Measurements from ENCODE around the gene QTRT2. TPM values are rescaled to one million over a fixed set of nuclear protein-coding genes. Genes with fewer than 3 reads are reported as not detected.

The QTRT2 gene
- total RNA-seq, result 10 to 100 TPM; 30.0 to 33.0 TPM

- Mint-ChIP-seq H3K4me1 (peaks cover 26% of the 10 kb centered on the region), H3K4me3 (peak within 1 kb of the TSS; percentile 91), H3K27ac (peak within 1 kb of the TSS; percentile 88), H3K9me3 (no peaks in the 10 kb centered on the region), H3K36me3 (peaks cover 7% of the 10 kb centered on the region), H3K27me3 (no peaks in the 10 kb centered on the region)
- peak; percentile 89 for DNase-seq
- ATAC-seq (ENCODE audit: low read depth), result peak; percentile 96
- POLR2A ChIA-PET, result interaction anchor here (0.5 to 1.4 kb wide), 5 partner anchors 16 to 1044 kb away, joined by 3 to 5 read pairs (median 3); no protein-coding TSS in a partner anchor
Observed at GRCh38 chr3:114056130-114057010, at the start of gene QTRT2, which contains the start of gene CCDC191. Gene QTRT2 (plus strand): TSS chr3:114056737. CDS start chr3:114065258, 8,521 bp downstream. Gene CCDC191 (minus strand): TSS chr3:114056526. CDS start chr3:114056466, 60 bp downstream.

- no peak overlapping the region for H3K27ac Mint-ChIP-seq
- no peak for ATAC-seq (ENCODE audit: low read depth)
- H3K27me3 Mint-ChIP-seq, result no peaks in the 10 kb centered on the region
- DNase-seq, result no peak
- peaks cover 1% of the 10 kb centered on the region for H3K9me3 Mint-ChIP-seq
- no peak overlapping the region for H3K4me3 Mint-ChIP-seq
- no peaks in the 10 kb centered on the region for H3K4me1 Mint-ChIP-seq
- H3K36me3 Mint-ChIP-seq, result no peaks in the 10 kb centered on the region
- POLR2A ChIA-PET, result no interaction called here
Observed at GRCh38 chr3:114011059-114011797, 45.3 kb upstream of the QTRT2 start.

DNA sequence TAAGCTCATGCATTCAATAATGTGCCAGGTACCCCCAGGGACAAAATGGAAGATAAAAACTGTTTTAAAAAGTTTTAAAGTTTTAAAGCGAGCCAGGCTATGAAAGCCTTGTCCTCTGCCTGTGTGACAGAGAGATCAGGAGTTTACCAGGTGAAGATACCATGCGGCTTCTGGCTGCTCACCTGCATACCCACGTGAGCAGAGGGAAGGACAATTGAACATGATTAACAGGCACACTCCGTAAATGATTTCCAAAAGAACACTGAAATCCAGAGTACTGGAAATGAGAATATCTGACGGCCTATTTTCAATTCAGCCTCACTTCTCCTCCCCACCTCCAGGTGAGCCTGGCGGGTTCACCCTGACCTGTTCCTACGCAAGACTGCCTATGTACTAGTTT lies 42.3 kb upstream of the QTRT2 start:
- Mint-ChIP-seq H3K27ac (no peak overlapping the region), H3K36me3 (no peaks in the 10 kb centered on the region), H3K4me1 (no peaks in the 10 kb centered on the region), H3K4me3 (no peak overlapping the region), H3K27me3 (no peaks in the 10 kb centered on the region), H3K9me3 (no peaks in the 10 kb centered on the region)
- ATAC-seq (ENCODE audit: low read depth) (no peak), DNase-seq (no peak)
- POLR2A ChIA-PET, result no interaction called here

DNA sequence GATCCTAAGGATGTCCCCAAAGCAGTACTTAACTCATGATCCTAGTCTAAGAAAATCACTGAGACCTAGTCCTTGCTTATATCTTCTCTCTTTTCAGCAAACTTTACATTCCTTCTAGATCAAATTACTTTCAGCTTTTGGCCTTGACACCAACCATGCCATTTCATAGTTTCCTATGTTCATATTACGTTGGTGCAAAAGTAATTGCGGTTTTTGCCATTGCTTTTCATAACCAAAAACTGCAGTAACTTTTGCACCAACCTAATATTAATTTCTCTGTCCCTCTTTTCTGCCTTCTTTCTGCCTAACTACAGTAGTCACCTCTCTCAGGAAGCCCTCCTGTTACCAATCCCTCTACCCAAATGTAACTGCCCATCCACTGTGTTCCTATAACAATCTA lies 37.1 kb upstream of the QTRT2 start:
- no peak overlapping the region for H3K27ac Mint-ChIP-seq
- H3K9me3 Mint-ChIP-seq, result no peaks in the 10 kb centered on the region
- H3K4me1 Mint-ChIP-seq, result no peaks in the 10 kb centered on the region
- ATAC-seq (ENCODE audit: low read depth) (no peak), DNase-seq (no peak)
- H3K4me3 Mint-ChIP-seq, result no peak overlapping the region
- POLR2A ChIA-PET, result no interaction called here
- no peaks in the 10 kb centered on the region for H3K36me3 Mint-ChIP-seq
- no peaks in the 10 kb centered on the region for H3K27me3 Mint-ChIP-seq

- H3K27ac Mint-ChIP-seq, result no peak overlapping the region
- no peak overlapping the region for H3K4me3 Mint-ChIP-seq
- ATAC-seq (ENCODE audit: low read depth), result no peak
- H3K4me1 Mint-ChIP-seq, result no peaks in the 10 kb centered on the region
- peaks cover 2% of the 10 kb centered on the region for H3K27me3 Mint-ChIP-seq
- H3K36me3 Mint-ChIP-seq, result no peaks in the 10 kb centered on the region
- peaks cover 1% of the 10 kb centered on the region for H3K9me3 Mint-ChIP-seq
- POLR2A ChIA-PET, result no interaction called here
- no peak for DNase-seq
Observed at GRCh38 chr3:114020907-114021306, 35.6 kb upstream of the QTRT2 start.

DNA sequence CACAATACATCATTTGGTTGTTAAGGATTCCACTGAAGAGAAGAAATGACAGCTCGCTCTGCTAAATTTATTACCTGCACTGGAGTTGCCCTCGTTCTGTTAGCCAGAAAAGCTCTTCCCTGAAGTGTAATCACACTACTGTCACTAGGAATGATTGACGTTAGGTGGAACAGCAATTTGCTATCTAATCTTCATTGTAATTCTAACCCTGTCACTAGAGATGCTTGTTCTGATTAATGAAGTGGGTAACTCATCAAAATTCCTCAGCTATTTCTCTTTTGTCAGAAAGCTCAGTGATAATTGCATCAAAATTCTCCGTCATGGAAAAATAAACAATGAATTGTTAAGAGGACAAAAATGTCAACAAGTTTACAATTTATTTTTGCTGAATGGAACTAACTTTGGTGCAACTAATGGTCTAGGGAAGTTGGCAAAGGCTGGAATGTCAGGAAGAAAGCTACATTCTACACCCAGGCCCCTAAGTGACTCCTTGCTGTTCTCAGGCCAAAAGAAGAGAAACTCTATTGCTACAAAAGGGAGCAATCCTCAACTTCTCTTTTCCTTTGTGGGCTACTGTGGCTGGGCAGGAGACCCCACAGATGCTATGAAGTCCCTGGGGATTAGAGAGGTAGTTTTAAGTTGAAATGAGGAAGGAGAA lies 34.3 kb upstream of the QTRT2 start:
- Mint-ChIP-seq H3K36me3 (no peaks in the 10 kb centered on the region), H3K27ac (no peak overlapping the region), H3K4me1 (no peaks in the 10 kb centered on the region), H3K27me3 (peaks cover 2% of the 10 kb centered on the region), H3K9me3 (peaks cover 1% of the 10 kb centered on the region), H3K4me3 (no peak overlapping the region)
- POLR2A ChIA-PET, result no interaction called here
- DNase-seq (no peak), ATAC-seq (ENCODE audit: low read depth) (no peak)

DNA sequence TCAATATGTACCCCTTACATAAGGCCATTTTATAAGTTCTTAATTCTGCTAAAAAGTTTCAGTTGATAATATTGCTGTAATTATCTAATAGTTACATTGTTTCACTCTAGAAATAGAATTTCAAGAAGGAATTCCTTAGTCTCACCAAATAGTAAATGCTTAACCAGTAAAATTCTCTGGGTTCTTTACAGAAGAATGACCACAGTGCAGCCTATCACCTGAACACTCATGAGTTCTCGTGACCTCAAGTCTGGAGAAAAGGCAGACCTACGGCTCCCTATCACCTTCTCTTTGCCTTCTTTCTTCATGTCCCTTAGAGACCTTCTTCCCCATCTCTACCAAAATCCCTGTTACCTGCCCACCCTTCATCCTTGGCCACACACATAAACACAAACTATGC lies 31.1 kb upstream of the QTRT2 start:
- DNase-seq (no peak), ATAC-seq (ENCODE audit: low read depth) (no peak)
- no peak overlapping the region for H3K4me3 Mint-ChIP-seq
- POLR2A ChIA-PET, result no interaction called here
- no peaks in the 10 kb centered on the region for H3K36me3 Mint-ChIP-seq
- no peaks in the 10 kb centered on the region for H3K4me1 Mint-ChIP-seq
- H3K27ac Mint-ChIP-seq, result no peak overlapping the region
- H3K27me3 Mint-ChIP-seq, result peaks cover 2% of the 10 kb centered on the region
- peaks cover 1% of the 10 kb centered on the region for H3K9me3 Mint-ChIP-seq

DNA sequence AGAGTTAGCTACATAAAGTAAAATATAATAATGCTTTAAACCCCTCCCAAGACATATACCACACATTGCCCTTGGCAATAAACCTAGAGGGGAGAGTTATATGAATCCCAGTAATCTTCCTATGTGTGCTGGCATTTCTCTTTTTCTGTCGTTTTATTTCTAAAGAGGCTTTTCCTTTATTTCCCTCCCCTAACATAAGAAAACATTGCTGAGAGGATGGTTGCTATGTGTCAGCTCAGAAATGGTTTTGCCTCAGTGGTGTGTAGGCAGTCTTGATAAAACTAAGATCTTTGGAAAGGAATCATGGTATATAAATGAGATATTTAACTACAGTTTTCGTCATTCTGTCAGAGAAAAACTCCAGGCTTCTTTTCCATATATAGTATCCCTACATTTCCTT lies 30.2 kb upstream of the QTRT2 start:
- H3K9me3 Mint-ChIP-seq, result peaks cover 1% of the 10 kb centered on the region
- no peaks in the 10 kb centered on the region for H3K4me1 Mint-ChIP-seq
- no peak for DNase-seq
- peaks cover 2% of the 10 kb centered on the region for H3K27me3 Mint-ChIP-seq
- H3K36me3 Mint-ChIP-seq, result no peaks in the 10 kb centered on the region
- H3K4me3 Mint-ChIP-seq, result no peak overlapping the region
- no peak overlapping the region for H3K27ac Mint-ChIP-seq
- ATAC-seq (ENCODE audit: low read depth), result no peak
- POLR2A ChIA-PET, result no interaction called here

- ATAC-seq (ENCODE audit: low read depth) (no peak), DNase-seq (no peak)
- POLR2A ChIA-PET, result no interaction called here
- H3K9me3 Mint-ChIP-seq, result peaks cover 1% of the 10 kb centered on the region
- no peak overlapping the region for H3K4me3 Mint-ChIP-seq
- H3K27me3 Mint-ChIP-seq, result no peaks in the 10 kb centered on the region
- peaks cover 3% of the 10 kb centered on the region for H3K36me3 Mint-ChIP-seq
- no peak overlapping the region for H3K27ac Mint-ChIP-seq
- H3K4me1 Mint-ChIP-seq, result no peaks in the 10 kb centered on the region
Observed at GRCh38 chr3:114033721-114034120, 22.8 kb upstream of the QTRT2 start.

DNA sequence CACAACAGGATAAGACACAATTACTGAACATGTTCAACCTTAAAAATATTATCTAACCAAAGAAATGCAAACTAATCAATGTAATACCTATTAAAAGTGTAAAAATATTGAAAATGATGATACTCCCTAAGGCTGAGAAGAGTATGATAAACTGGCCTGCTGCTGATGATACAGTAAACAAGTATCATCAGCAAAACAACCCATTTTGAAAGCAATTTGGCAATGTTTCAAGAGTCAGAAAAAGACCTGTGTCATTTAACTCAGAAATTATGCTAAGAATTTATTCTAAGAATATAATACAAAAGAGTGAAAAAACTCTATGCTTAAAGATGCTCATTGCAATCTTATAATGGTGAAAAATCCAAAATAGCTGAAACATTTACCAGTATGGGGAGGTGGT lies 22.3 kb upstream of the QTRT2 start:
- DNase-seq, result no peak
- no peak for ATAC-seq (ENCODE audit: low read depth)
- Mint-ChIP-seq H3K4me3 (no peak overlapping the region), H3K27ac (no peak overlapping the region), H3K36me3 (peaks cover 3% of the 10 kb centered on the region), H3K9me3 (peaks cover 1% of the 10 kb centered on the region), H3K27me3 (no peaks in the 10 kb centered on the region), H3K4me1 (no peaks in the 10 kb centered on the region)
- POLR2A ChIA-PET, result no interaction called here

- POLR2A ChIA-PET, result no interaction called here
- ATAC-seq (ENCODE audit: low read depth) (no peak), DNase-seq (no peak)
- Mint-ChIP-seq H3K9me3 (peaks cover 1% of the 10 kb centered on the region), H3K4me3 (no peak overlapping the region), H3K4me1 (no peaks in the 10 kb centered on the region), H3K36me3 (peaks cover 3% of the 10 kb centered on the region), H3K27ac (no peak overlapping the region), H3K27me3 (no peaks in the 10 kb centered on the region)
Observed at GRCh38 chr3:114034787-114035545, 21.6 kb upstream of the QTRT2 start.

DNA sequence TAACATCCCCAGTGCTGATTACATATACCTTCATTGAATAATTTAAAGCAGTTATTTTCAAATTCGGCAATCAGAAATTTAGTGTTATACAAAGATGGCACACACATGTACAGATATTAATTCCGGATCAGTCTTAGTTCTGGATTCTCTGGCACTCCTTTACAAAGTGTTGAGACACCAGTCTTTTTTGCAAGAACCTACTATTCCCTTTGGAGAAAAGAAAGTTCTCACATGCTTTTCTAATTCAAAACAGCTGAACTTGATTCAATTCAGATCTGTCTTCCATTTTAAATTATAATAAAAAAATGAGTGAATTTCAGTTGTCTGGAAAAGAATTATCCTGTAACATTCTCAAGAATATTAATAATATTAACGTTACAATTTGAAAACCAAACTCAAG lies 20.6 kb upstream of the QTRT2 start:
- no peak for DNase-seq
- no peak for ATAC-seq (ENCODE audit: low read depth)
- Mint-ChIP-seq H3K27ac (no peak overlapping the region), H3K4me1 (no peaks in the 10 kb centered on the region), H3K27me3 (no peaks in the 10 kb centered on the region), H3K4me3 (no peak overlapping the region), H3K36me3 (peaks cover 3% of the 10 kb centered on the region), H3K9me3 (peaks cover 1% of the 10 kb centered on the region)
- POLR2A ChIA-PET, result no interaction called here

DNA sequence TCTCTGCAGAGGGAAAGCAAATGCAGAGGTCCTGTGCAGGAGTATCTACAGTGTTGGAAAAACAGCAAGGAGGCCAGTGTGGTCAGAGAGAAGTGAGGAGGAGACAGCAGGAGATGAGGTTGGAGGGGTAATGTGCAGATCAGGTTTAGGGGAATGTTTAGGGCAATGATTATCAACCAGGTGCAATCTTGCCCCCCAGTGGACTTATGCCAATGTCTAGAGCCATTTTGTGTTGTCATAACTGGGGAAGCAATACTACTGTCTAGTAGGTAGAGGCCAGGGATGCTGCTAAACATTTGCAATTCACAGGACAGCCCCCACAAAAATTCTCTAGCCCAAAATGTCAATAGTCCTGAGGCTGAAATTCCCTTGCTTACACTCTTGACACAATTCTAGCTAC lies 13.3 kb upstream of the QTRT2 start:
- no peak overlapping the region for H3K4me3 Mint-ChIP-seq
- no peak for ATAC-seq (ENCODE audit: low read depth)
- peaks cover 5% of the 10 kb centered on the region for H3K27me3 Mint-ChIP-seq
- peaks cover 1% of the 10 kb centered on the region for H3K9me3 Mint-ChIP-seq
- POLR2A ChIA-PET, result no interaction called here
- no peak overlapping the region for H3K27ac Mint-ChIP-seq
- no peaks in the 10 kb centered on the region for H3K4me1 Mint-ChIP-seq
- H3K36me3 Mint-ChIP-seq, result peaks cover 3% of the 10 kb centered on the region
- no peak for DNase-seq
